ENCODE results near the gene PEAR1. TPM values are rescaled to one million over a fixed set of nuclear protein-coding genes. Genes with fewer than 3 reads are reported as not detected.

Gene PEAR1
- total RNA-seq, 4 donors from 2014 or later = 31.5 to 51.4 (median 39.7) TPM

DNA sequence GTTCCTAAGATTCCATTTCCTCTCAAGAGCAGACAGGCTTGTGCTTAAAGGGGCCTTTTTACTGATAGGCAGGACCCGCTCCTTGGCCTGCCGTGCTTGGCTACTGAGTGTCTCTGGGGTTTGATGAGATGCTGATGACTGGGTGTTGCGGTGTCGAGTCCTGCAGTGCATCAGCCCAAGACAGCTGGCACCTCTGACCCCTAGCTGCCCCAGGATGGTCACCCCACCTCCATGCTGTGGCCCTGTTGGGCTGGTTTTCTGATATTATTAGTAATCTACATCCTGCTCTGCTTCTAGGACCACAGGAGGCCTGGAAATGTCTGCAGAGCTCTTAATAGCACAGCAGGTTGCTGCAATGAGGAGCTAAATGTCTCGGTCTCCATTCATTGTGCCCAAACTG, 55.6 kb downstream of the PEAR1 start:
- peaks cover 0 to 98% (median 6%) of the 10 kb centered on the region in 3 donors for H3K36me3 ChIP-seq
- DNase-seq (ENCODE audit: low spot score in 2 of 2) = no peak

GRCh38 chr1:156951371-156951770, 57.9 kb downstream of the PEAR1 start:
- TF ChIP-seq, protein P1, sequence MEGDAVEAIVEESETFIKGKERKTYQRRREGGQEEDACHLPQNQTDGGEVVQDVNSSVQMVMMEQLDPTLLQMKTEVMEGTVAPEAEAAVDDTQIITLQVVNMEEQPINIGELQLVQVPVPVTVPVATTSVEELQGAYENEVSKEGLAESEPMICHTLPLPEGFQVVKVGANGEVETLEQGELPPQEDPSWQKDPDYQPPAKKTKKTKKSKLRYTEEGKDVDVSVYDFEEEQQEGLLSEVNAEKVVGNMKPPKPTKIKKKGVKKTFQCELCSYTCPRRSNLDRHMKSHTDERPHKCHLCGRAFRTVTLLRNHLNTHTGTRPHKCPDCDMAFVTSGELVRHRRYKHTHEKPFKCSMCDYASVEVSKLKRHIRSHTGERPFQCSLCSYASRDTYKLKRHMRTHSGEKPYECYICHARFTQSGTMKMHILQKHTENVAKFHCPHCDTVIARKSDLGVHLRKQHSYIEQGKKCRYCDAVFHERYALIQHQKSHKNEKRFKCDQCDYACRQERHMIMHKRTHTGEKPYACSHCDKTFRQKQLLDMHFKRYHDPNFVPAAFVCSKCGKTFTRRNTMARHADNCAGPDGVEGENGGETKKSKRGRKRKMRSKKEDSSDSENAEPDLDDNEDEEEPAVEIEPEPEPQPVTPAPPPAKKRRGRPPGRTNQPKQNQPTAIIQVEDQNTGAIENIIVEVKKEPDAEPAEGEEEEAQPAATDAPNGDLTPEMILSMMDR (IDR thresholded peaks at IDR 0.05) = no peak
- no peak for TF ChIP-seq EP300 (IDR thresholded peaks at IDR 0.05)
- no peak for TF ChIP-seq POLR2A (IDR thresholded peaks at IDR 0.05)
- no peak for DNase-seq (ENCODE audit: low spot score in 2 of 2)
- Histone ChIP-seq H3K36me3 (peaks cover 0 to 98% (median 15%) of the 10 kb centered on the region in 3 donors), H3K9me3 (no peaks in the 10 kb centered on the region), H3K27me3 (no peaks in the 10 kb centered on the region), H3K27ac (no peak overlapping the region), H3K4me1 (no peaks in the 10 kb centered on the region), H3K4me3 (no peak overlapping the region)
- 92 to 94% methylated on average over 5 of the region's 5 CpGs for WGBS, 2 donors

More for the DNA sequence above, 55.6 kb downstream of the PEAR1 start:
- H3K27ac ChIP-seq = no peak overlapping the region
- H3K4me1 ChIP-seq = no peaks in the 10 kb centered on the region
- no peaks in the 10 kb centered on the region for H3K9me3 ChIP-seq
- TF ChIP-seq POLR2A (IDR thresholded peaks at IDR 0.05) = no peak
- TF ChIP-seq, protein P1 (IDR thresholded peaks at IDR 0.05) = no peak
- TF ChIP-seq EP300 (IDR thresholded peaks at IDR 0.05) = no peak
- 92% methylated on average over 5 of the region's 5 CpGs for WGBS, 2 donors
- no peak overlapping the region for H3K4me3 ChIP-seq
- no peaks in the 10 kb centered on the region for H3K27me3 ChIP-seq

GRCh38 chr1:156953571-156953970, 60.1 kb downstream of the PEAR1 start:
- Histone ChIP-seq H3K27ac (no peak overlapping the region), H3K36me3 (peaks cover 0 to 98% (median 20%) of the 10 kb centered on the region in 3 donors), H3K4me3 (no peak overlapping the region), H3K27me3 (no peaks in the 10 kb centered on the region), H3K9me3 (no peaks in the 10 kb centered on the region), H3K4me1 (no peaks in the 10 kb centered on the region)
- 53 to 74% methylated on average over 2 of the region's 2 CpGs for WGBS, 2 donors
- TF ChIP-seq, protein P1 (IDR thresholded peaks at IDR 0.05) = no peak
- no peak for TF ChIP-seq EP300 (IDR thresholded peaks at IDR 0.05)
- TF ChIP-seq POLR2A (IDR thresholded peaks at IDR 0.05) = no peak
- no peak for DNase-seq (ENCODE audit: low spot score in 2 of 2)

- H3K4me1 ChIP-seq = no peaks in the 10 kb centered on the region
- TF ChIP-seq EP300 (IDR thresholded peaks at IDR 0.05) (no peak), POLR2A (IDR thresholded peaks at IDR 0.05) (no peak)
- TF ChIP-seq, protein P1 (IDR thresholded peaks at IDR 0.05) = no peak
- no peak overlapping the region for H3K27ac ChIP-seq
- H3K36me3 ChIP-seq = peaks cover 0 to 98% (median 24%) of the 10 kb centered on the region in 3 donors
- no peak for DNase-seq (ENCODE audit: low spot score in 2 of 2)
- H3K9me3 ChIP-seq = no peaks in the 10 kb centered on the region
- 91 to 92% methylated on average over 10 of the region's 10 CpGs for WGBS, 2 donors
- H3K4me3 ChIP-seq = no peak overlapping the region
- H3K27me3 ChIP-seq = no peaks in the 10 kb centered on the region
These were observed 62.8 kb downstream of the PEAR1 start for GRCh38 chr1:156956333-156956732.

GRCh38 chr1:156957634-156958033, 64.1 kb downstream of the PEAR1 start:
- no peaks in the 10 kb centered on the region for H3K9me3 ChIP-seq
- no peak overlapping the region for H3K4me3 ChIP-seq
- H3K27ac ChIP-seq = no peak overlapping the region
- WGBS, 2 donors = 79 to 87% methylated on average over 3 of the region's 3 CpGs
- H3K4me1 ChIP-seq = no peaks in the 10 kb centered on the region
- peaks cover 0 to 98% (median 24%) of the 10 kb centered on the region in 3 donors for H3K36me3 ChIP-seq
- H3K27me3 ChIP-seq = no peaks in the 10 kb centered on the region
- no peak for TF ChIP-seq EP300 (IDR thresholded peaks at IDR 0.05)
- TF ChIP-seq, protein P1 (IDR thresholded peaks at IDR 0.05) = no peak
- TF ChIP-seq POLR2A (IDR thresholded peaks at IDR 0.05) = no peak
- no peak for DNase-seq (ENCODE audit: low spot score in 2 of 2)
